Ishikawa (cell line): ENCODE results near the gene SLC24A1.

Source experiments
- CEBPB ChIP-seq: IDR thresholded peaks from 2 replicates; pipeline ENCODE4 v1.6.1; 2012
- CREB1 ChIP-seq: IDR thresholded peaks from 2 replicates; pipeline ENCODE4 v1.6.1; 2012; ENCODE audit warnings: low read depth
- EGR1 ChIP-seq: IDR thresholded peaks from 2 replicates; pipeline ENCODE4 v1.6.1; 2012
- EP300 ChIP-seq: IDR thresholded peaks from 2 replicates; pipeline ENCODE4 v1.6.1; 2012; ENCODE audit warnings: borderline replicate concordance
- FOXM1 ChIP-seq: IDR thresholded peaks from 2 replicates; pipeline ENCODE4 v1.6.1; 2012; ENCODE audit warnings: low read depth, borderline replicate concordance
- NFIC ChIP-seq: IDR thresholded peaks from 2 replicates; pipeline ENCODE4 v1.6.1; 2012
- RAD21 ChIP-seq: IDR thresholded peaks from 2 replicates; pipeline ENCODE4 v1.6.1; 2012; ENCODE audit warnings: low read depth
- TAF1 ChIP-seq: IDR thresholded peaks from 2 replicates; pipeline ENCODE4 v1.6.1; 2012; ENCODE audit warnings: low read depth, mild to moderate bottlenecking
- TCF12 ChIP-seq: IDR thresholded peaks from 2 replicates; pipeline ENCODE4 v1.6.1; 2012; ENCODE audit warnings: low read depth
- TEAD4 ChIP-seq: IDR thresholded peaks from 2 replicates; pipeline ENCODE4 v1.6.1; 2012
- YY1 ChIP-seq: IDR thresholded peaks from 2 replicates; pipeline ENCODE4 v1.6.1; 2012; ENCODE audit warnings: low read depth
- ZBTB7A ChIP-seq: IDR thresholded peaks from 2 replicates; pipeline ENCODE4 v1.6.1; 2012; ENCODE audit warnings: low read depth
- TF ChIP-seq, protein P1 (sequence below): IDR thresholded peaks from 2 replicates; pipeline ENCODE4 v1.6.1; 2012
- TF ChIP-seq, protein P2 (sequence below): IDR thresholded peaks from 2 replicates; pipeline ENCODE4 v1.6.1; 2012; ENCODE audit warnings: low read depth, mild to moderate bottlenecking
- TF ChIP-seq, protein P3 (sequence below): IDR thresholded peaks from 2 replicates; pipeline ENCODE4 v1.6.1; 2012

Gene SLC24A1

DNA sequence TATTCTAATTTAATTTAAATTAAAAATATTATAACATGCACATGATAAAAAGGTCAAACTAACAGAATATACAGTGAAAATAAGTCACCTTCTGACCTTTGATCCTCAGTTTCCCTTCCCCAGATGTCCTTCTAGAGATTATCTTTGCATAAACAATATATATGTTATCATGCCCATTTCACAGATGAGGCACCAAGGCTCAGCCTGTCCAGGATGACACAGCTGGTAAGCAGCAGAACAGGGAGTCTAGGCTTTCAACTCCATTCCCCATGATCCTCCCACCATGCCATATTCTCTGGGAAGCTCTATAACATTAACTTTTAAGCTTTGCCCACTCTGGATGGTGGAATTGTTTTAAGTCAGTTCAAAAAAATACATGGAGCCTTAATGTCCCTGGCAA lies 1.4 kb downstream of the SLC24A1 start:
- TF ChIP-seq TCF12 (no peak), TAF1 (no peak), RAD21 (no peak), EGR1 (no peak), TEAD4 (no peak), CEBPB (no peak), ZBTB7A (no peak), FOXM1 (no peak), CREB1 (no peak), YY1 (no peak), EP300 (no peak), NFIC (no peak)
- TF ChIP-seq, protein P1, sequence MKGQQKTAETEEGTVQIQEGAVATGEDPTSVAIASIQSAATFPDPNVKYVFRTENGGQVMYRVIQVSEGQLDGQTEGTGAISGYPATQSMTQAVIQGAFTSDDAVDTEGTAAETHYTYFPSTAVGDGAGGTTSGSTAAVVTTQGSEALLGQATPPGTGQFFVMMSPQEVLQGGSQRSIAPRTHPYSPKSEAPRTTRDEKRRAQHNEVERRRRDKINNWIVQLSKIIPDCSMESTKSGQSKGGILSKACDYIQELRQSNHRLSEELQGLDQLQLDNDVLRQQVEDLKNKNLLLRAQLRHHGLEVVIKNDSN = no peak
- TF ChIP-seq, protein P2, sequence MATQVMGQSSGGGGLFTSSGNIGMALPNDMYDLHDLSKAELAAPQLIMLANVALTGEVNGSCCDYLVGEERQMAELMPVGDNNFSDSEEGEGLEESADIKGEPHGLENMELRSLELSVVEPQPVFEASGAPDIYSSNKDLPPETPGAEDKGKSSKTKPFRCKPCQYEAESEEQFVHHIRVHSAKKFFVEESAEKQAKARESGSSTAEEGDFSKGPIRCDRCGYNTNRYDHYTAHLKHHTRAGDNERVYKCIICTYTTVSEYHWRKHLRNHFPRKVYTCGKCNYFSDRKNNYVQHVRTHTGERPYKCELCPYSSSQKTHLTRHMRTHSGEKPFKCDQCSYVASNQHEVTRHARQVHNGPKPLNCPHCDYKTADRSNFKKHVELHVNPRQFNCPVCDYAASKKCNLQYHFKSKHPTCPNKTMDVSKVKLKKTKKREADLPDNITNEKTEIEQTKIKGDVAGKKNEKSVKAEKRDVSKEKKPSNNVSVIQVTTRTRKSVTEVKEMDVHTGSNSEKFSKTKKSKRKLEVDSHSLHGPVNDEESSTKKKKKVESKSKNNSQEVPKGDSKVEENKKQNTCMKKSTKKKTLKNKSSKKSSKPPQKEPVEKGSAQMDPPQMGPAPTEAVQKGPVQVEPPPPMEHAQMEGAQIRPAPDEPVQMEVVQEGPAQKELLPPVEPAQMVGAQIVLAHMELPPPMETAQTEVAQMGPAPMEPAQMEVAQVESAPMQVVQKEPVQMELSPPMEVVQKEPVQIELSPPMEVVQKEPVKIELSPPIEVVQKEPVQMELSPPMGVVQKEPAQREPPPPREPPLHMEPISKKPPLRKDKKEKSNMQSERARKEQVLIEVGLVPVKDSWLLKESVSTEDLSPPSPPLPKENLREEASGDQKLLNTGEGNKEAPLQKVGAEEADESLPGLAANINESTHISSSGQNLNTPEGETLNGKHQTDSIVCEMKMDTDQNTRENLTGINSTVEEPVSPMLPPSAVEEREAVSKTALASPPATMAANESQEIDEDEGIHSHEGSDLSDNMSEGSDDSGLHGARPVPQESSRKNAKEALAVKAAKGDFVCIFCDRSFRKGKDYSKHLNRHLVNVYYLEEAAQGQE = no peak
- TF ChIP-seq, protein P3, sequence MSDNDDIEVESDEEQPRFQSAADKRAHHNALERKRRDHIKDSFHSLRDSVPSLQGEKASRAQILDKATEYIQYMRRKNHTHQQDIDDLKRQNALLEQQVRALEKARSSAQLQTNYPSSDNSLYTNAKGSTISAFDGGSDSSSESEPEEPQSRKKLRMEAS = no peak

DNA sequence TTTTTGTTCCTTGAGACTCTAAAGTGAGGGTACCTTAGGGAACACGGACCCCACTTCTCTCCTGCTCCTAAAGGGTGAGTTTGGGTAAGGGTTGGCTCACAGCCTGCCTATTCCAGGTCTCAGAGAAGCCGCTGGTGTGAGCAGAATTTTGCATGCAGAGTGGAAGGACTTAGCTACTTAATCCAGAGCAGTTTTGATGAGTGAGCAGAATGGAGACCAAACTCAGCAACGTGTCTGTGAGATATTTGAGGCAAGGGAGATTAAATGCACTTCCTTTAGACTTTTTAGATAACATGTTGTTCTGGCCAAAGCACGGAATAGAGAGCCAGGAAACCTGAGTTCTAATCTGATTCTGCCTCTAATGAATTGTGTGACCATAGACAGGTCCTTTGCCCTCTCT lies 5.1 kb downstream of the SLC24A1 start:
- TF ChIP-seq TEAD4 (no peak), TAF1 (no peak), NFIC (no peak), FOXM1 (no peak), EP300 (no peak), YY1 (no peak)
- TF ChIP-seq, protein P3 = no peak
- TF ChIP-seq, protein P1 = no peak

DNA sequence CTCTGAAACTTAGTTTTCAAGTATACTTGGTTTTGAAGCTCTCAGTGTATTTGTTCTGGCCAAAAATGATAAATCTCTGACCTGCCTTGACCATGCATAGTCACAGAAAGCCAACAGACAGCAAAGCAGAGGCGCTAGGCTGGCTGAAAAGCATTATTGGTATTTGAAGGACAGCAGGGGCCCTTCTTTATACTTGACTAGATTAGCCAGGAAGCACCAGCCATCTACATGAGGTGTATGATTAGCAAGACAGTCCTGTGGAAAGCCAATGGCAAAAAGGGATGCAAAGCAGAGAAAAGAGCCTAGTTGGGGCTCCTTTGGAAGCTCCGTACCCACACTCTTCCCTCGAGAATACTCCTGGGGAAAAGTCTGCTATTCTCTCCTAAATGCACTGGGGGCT lies 7.8 kb downstream of the SLC24A1 start:
- TF ChIP-seq YY1 (no peak), TAF1 (no peak), EP300 (no peak), RAD21 (no peak), NFIC (no peak), FOXM1 (no peak), TCF12 (no peak), TEAD4 (no peak), CREB1 (no peak), ZBTB7A (no peak), CEBPB (no peak), EGR1 (no peak)
- TF ChIP-seq, protein P2 = no peak
- TF ChIP-seq, protein P1 = no peak
- TF ChIP-seq, protein P3 = no peak

DNA sequence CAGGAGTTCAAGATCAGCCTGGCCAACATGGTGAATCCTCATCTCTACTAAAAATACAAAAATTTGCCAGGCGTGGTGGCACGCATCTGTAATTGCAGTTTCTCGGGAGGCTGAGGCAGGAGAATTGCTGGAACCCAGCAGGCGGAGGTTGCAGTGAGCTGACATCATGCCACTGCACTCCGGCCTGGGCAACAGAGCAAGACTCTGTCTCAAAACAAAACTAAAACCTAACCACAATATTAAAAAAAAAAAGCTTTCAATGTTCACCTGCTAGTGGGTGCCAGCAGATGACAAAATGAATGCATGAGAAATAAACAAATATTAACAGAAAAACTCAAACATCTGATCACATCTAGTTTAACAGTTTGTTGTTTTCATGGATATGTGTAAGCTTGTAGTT lies 9.0 kb downstream of the SLC24A1 start:
- TF ChIP-seq RAD21 (no peak), TEAD4 (no peak), TCF12 (no peak), CREB1 (no peak), CEBPB (no peak)

DNA sequence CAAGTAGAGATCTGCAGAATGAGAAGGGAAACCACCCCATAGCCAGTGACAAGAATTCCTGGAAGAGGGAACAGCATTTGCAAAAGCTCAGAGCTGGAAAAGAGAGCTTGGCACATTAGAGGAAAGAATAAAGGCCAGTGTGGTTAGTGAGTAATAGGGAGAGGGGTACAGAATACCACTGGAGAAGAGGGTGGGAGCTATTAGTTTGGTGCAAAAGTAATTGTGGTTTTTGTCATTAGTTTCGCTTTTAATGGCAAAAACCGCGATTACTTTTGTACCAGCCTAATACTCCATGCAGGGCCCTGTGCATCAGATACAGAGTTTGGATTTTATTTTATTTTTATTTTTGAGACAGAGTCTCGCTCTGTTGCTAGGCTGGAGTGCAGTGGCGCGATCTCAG lies 9.8 kb downstream of the SLC24A1 start:
- TF ChIP-seq RAD21 (no peak), TAF1 (no peak), TEAD4 (no peak), TCF12 (no peak), CEBPB (no peak), EGR1 (no peak), ZBTB7A (no peak), CREB1 (no peak)
- TF ChIP-seq, protein P1 = no peak
- TF ChIP-seq, protein P2 = no peak
